ENCODE data around the gene DSC1.

DNA sequence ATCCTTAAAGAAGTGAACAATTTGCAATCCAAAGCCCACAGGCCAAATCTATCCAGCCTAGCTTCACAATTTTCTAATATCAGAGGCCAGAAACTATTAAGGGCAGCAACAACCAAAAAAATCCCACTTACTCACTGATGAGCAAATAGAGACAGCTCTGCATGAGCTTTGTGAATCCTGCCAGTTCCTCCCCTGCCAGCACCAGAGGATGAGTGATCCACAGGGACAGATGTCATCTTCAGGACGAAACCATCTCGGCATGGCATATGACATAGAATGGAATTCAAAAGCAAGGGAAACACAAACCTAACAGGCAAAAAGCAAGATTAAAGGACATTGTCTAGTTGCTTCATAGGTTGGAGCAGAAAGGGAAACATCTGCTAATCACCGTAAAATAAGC is 58.2 kb downstream of the DSC1 start:
- no peak for TF ChIP-seq EZH2phosphoT487 (IDR thresholded peaks at IDR 0.05; ENCODE audit: borderline replicate concordance, low read length)
- TF ChIP-seq, protein P1, sequence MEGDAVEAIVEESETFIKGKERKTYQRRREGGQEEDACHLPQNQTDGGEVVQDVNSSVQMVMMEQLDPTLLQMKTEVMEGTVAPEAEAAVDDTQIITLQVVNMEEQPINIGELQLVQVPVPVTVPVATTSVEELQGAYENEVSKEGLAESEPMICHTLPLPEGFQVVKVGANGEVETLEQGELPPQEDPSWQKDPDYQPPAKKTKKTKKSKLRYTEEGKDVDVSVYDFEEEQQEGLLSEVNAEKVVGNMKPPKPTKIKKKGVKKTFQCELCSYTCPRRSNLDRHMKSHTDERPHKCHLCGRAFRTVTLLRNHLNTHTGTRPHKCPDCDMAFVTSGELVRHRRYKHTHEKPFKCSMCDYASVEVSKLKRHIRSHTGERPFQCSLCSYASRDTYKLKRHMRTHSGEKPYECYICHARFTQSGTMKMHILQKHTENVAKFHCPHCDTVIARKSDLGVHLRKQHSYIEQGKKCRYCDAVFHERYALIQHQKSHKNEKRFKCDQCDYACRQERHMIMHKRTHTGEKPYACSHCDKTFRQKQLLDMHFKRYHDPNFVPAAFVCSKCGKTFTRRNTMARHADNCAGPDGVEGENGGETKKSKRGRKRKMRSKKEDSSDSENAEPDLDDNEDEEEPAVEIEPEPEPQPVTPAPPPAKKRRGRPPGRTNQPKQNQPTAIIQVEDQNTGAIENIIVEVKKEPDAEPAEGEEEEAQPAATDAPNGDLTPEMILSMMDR (IDR thresholded peaks at IDR 0.05; ENCODE audit: low read depth, low read length, poor library complexity, severe bottlenecking): no peak

Measured in DOHH2 (cell line).